PC-9 (cell line): ENCODE results near the gene CD164.

Source experiments
- CTCF ChIP-seq: fragments of 200-600 bp; sonication (generic); conservative IDR thresholded peaks from 2 replicates; pipeline ENCODE4 v1.6.1; 2017; ENCODE audit warnings: mixed run types, antibody characterized with exemption, mild to moderate bottlenecking, moderate library complexity
- EZH2 ChIP-seq: fragments of 200-600 bp; sonication (generic); IDR thresholded peaks from 2 replicates; pipeline ENCODE4 v1.8.0; 2017; ENCODE audit warnings: antibody characterized with exemption, low read depth

- peak; percentile 82 for TF ChIP-seq CTCF
- TF ChIP-seq EZH2 = no peak
Observed at GRCh38 chr6:109382576-109383437, 540 bp upstream of the CD164 start.
